ENCODE results near the gene DCUN1D2. TPM values are rescaled to one million over a fixed set of nuclear protein-coding genes. Genes with fewer than 3 reads are reported as not detected.
A peak's percentile ranks its signal among the peaks of the same experiment; 100 is the strongest.

DCUN1D2 gene
- total and polyA plus RNA-seq, 12 donors, result 40.9 to 307 (median 219) TPM

- H3K36me3 ChIP-seq, result peaks cover 0 to 25% (median 3%) of the 10 kb centered on the region in 9 donors
- H3K27ac ChIP-seq, result peak overlapping the region in 3 of 10 donors; percentile 18 to 43 (median 25)
- WGBS, 2 donors, result 69 to 70% methylated on average over 28 of the region's 28 CpGs
- TF ChIP-seq CTCF (IDR thresholded peaks at IDR 0.05), result no peak
- ATAC-seq (peak in 6 of 8 donors; percentile 1 to 14 (median 5)), DNase-seq (no peak)
- peaks cover 0 to 21% (median 10%) of the 10 kb centered on the region in 9 donors for H3K4me1 ChIP-seq
- H3K9me3 ChIP-seq, result no peaks in the 10 kb centered on the region
- intact Hi-C loops (cut with DNase I), result no loop called here
- H3K27me3 ChIP-seq, result no peaks in the 10 kb centered on the region
- no peak overlapping the region for H3K4me3 ChIP-seq
Observed at GRCh38 chr13:113417008-113417751, 73.3 kb downstream of the DCUN1D2 start.

- no peak overlapping the region for H3K4me3 ChIP-seq
- H3K27me3 ChIP-seq, result no peaks in the 10 kb centered on the region
- peak overlapping the region in 1 of 10 donors; percentile 1 for H3K27ac ChIP-seq
- intact Hi-C loops (cut with DNase I), result no loop called here
- WGBS, 2 donors, result 74% methylated on average over 8 of the region's 8 CpGs
- ATAC-seq (no peak), DNase-seq (no peak)
- H3K4me1 ChIP-seq, result peaks cover 3 to 31% (median 10%) of the 10 kb centered on the region in 9 donors
- no peak for TF ChIP-seq CTCF (IDR thresholded peaks at IDR 0.05)
- H3K9me3 ChIP-seq, result no peaks in the 10 kb centered on the region
- peaks cover 0 to 16% (median 0%) of the 10 kb centered on the region in 9 donors for H3K36me3 ChIP-seq
Observed at GRCh38 chr13:113415825-113416224, 74.7 kb downstream of the DCUN1D2 start.

- peaks cover 0 to 10% (median 0%) of the 10 kb centered on the region in 9 donors for H3K36me3 ChIP-seq
- H3K27ac ChIP-seq, result peak overlapping the region in 8 of 10 donors; percentile 62 to 84 (median 79)
- DNase-seq, result no peak
- peaks cover 3 to 39% (median 10%) of the 10 kb centered on the region in 9 donors for H3K4me1 ChIP-seq
- H3K4me3 ChIP-seq, result no peak overlapping the region
- no peaks in the 10 kb centered on the region for H3K9me3 ChIP-seq
- H3K27me3 ChIP-seq, result no peaks in the 10 kb centered on the region
- 93 to 94% methylated on average over 15 of the region's 15 CpGs for WGBS, 2 donors
- no peak for ATAC-seq
- no peak for TF ChIP-seq CTCF (IDR thresholded peaks at IDR 0.05)
- intact Hi-C loops (cut with DNase I), result no loop called here
Observed at GRCh38 chr13:113415032-113415431, 75.5 kb downstream of the DCUN1D2 start.

GRCh38 chr13:113414335-113414734 is 76.2 kb downstream of the DCUN1D2 start:
- H3K36me3 ChIP-seq, result peaks cover 0 to 3% (median 0%) of the 10 kb centered on the region in 9 donors
- DNase-seq (no peak), ATAC-seq (peak in 4 of 8 donors; percentile 3 to 8 (median 6))
- WGBS, 2 donors, result 51 to 52% methylated on average over 8 of the region's 8 CpGs
- no peak overlapping the region for H3K4me3 ChIP-seq
- peaks cover 4 to 40% (median 10%) of the 10 kb centered on the region in 9 donors for H3K4me1 ChIP-seq
- H3K27ac ChIP-seq, result peak overlapping the region; percentile 62 to 86 (median 79)
- TF ChIP-seq CTCF (IDR thresholded peaks at IDR 0.05), result no peak
- no peaks in the 10 kb centered on the region for H3K27me3 ChIP-seq
- no peaks in the 10 kb centered on the region for H3K9me3 ChIP-seq
- intact Hi-C loops (cut with DNase I), result no loop called here

Data from heart right ventricle (tissue), 16 donors.